ENCODE measurements around the gene TP53I13. TPM values are rescaled to one million over a fixed set of nuclear protein-coding genes. Genes with fewer than 3 reads are reported as not detected.

TP53I13 gene
- 69.9 and 88.2 TPM in 2 replicates for total RNA-seq

DNA sequence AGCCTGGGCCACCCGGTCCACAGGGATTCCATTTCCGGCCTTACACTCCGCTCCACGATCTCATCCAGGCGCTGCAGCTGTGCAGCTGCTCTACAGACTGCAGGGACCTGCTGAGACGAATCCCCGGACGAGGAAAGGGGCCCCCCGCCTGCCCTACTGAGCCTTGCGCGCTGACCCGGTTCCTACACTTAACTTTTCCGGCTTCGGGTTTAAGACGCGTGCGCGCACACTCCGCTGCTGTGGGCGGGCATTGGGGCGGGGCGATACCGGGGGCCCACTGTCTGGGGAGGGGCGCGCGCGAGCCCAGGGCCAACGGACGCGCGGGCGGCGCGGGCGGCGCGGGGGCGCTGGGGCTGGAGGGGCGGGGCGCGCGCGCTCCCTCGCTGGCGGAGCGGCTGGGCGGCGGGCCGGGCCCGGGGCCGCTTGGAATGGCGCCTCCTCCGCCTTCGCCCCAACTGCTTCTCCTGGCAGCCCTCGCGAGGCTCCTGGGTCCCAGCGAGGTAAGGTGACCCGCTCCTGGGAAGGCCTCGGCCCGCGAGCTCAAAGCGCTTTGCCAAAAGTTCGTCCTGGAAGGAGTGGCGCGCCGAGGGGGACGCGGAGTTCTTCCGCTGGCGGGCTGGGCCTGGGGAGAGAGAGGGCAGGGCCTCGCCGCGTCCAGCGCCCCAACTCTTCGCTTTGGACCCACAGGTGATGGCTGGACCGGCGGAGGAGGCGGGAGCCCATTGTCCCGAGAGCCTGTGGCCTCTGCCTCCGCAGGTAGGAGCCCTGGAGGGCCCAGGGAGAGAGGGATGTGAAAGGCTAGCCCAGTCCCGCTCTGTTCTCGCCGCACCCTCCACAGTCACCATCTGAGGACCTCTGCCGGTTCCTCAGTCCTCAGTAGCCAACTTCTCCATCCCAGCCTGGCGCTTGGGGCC, at the start of gene TP53I13:
Gene TP53I13, plus strand, starts transcription at position 371 of the 914 bp plus-strand sequence. Its CDS starts 58 bp downstream, at position 429.

GRCh38 chr17:29566473-29567303, 1.8 kb upstream of the TP53I13 start, which contains the start of gene ABHD15:
Gene ABHD15 (minus strand): TSS chr17:29567037. CDS start chr17:29566966, 71 bp downstream.

DNA sequence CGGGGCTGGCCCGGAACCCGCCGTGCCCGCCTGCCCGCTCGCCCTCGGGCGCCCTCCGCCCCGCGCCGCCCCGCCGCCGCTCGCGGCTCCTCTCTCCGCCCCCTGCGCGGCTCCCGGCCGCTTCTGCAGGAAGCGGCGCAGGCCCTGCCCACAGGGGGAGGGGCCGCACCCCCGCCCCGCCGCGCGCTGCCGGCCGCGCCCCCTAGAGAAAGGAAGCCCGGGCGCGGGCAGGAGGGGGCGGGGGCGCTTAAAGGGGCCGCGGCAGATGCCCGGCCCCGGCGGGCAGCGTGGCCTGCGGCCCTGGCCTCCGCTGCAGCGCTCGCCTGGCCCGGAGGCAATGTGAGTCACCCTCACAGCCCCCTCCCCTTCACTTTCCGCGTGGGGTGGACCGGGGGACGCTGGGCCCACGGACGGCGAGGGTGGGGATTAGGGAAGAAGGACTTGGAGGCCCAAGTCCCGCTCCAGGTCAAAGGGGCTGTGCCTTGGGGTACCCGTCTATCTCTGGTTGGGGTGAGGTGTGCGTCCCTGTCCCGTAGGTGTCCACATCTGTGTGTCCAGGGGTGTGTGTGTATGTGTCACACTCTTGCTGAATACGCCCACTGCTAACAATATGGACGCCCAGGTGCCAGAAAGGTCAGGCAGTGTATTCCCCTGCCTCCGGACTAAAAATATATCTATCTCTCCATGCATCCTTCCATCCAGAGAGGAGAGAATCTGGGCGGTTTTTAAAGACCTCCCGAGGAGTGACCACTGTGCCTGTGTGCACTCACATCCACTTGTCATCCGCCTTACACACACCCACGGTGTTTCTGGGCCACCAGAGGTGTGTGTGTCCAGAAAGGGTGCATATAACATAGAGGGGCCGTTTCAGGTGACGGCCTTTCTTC, 21.3 kb downstream of the TP53I13 start, which contains the start of gene GIT1:
Gene GIT1, minus strand, starts transcription at position 125 of the 887 bp plus-strand sequence. CDS start 270 bp downstream, outside the sequence.

GRCh38 chr17:29592850-29593551, 24.5 kb downstream of the TP53I13 start, which contains the start of gene ANKRD13B:
Gene ANKRD13B (plus strand): TSS chr17:29593132. CDS start chr17:29593622, 490 bp downstream.

Other genes starting within 250 kb of the TP53I13 start
- gene TAOK1, start 178.3 kb upstream of the TP53I13 start, total RNA-seq, result 66.6 and 72.6 TPM in 2 replicates
- 10.2 TPM in 2 replicates for gene ABHD15, start 1.7 kb upstream of the TP53I13 start, total RNA-seq
- gene GIT1, start 20.9 kb downstream of the TP53I13 start, total RNA-seq, result 24.1 and 24.7 TPM in 2 replicates
- gene ANKRD13B, start 24.4 kb downstream of the TP53I13 start, total RNA-seq, result 2.8 and 5.0 TPM in 2 replicates
- 4.9 and 12.2 TPM in 2 replicates for gene CORO6, start 54.2 kb downstream of the TP53I13 start, total RNA-seq